Esophagus squamous epithelium (tissue), 4 donors: ENCODE measurements around the gene ILF3.

ENCODE experiments used
- CTCF ChIP-seq, 6 experiments: fragments of 450-650 bp in 4 of 6; fragments of 200-600 bp in 2 of 6; sonication (generic) in 2 of 6; IDR thresholded peaks; one replicate each; pipeline ENCODE4 v1.5.1; 2016 to 2019; ENCODE audit warnings: antibody characterized with exemption in 6 of 6, mild to moderate bottlenecking in 4 of 6, moderate library complexity in 4 of 6
- POLR2A ChIP-seq, 4 donors: fragments of 450-650 bp; IDR thresholded peaks; one replicate each; pipeline ENCODE4 v1.6.1; 2017; ENCODE audit warnings: antibody characterized with exemption in 4 of 4, mild to moderate bottlenecking in 4 of 4, moderate library complexity in 3 of 4

GRCh38 chr19:10682397-10683063 lies 28.4 kb downstream of the ILF3 start:
- TF ChIP-seq CTCF (IDR thresholded peaks at IDR 0.05) (no peak), POLR2A (IDR thresholded peaks at IDR 0.05) (no peak)
